WTC11 (cell line): ENCODE results near the gene EVA1A. TPM values are rescaled to one million over a fixed set of nuclear protein-coding genes. Genes with fewer than 3 reads are reported as not detected.
"Not testable (repeated sequence)": the region's sequence is repeated elsewhere in the genome, so short reads cannot be mapped to it uniquely, and the experiment has no call there.

Source experiments
- ATAC-seq: fragments of 200-7000 bp; cut with Tn5 transposase; 2 replicates; pipeline ENCODE4 v1.10.0; 2021; ENCODE audit warnings: mild to moderate bottlenecking, moderate library complexity
- CTCF ChIA-PET: fragments of 300-600 bp; sonication (Branson Sonifier 250); formaldehyde crosslinking; loops from one replicate; lab custom pipeline; 2021; ENCODE audit warnings: antibody characterized with exemption; lab: Charles Lee
- POLR2A ChIA-PET: fragments of 350-600 bp; sonication (Branson Sonifier 250); formaldehyde crosslinking; loops from one replicate; lab custom pipeline; 2021; ENCODE audit warnings: antibody characterized with exemption; lab: Charles Lee
- DNase-seq: peaks from one replicate; pipeline ENCODE4 v3.0.0; 2021; ENCODE audit warnings: low spot score
- H3K27ac Mint-ChIP-seq: 2 replicates; pipeline ENCODE4 v1.8.0; 2021; ENCODE audit warnings: mixed read lengths
- H3K27me3 Mint-ChIP-seq: 2 replicates; pipeline ENCODE4 v1.8.0; 2021; ENCODE audit warnings: low read depth, mild to moderate bottlenecking, moderate library complexity, mixed read lengths
- H3K36me3 Mint-ChIP-seq: 2 replicates; pipeline ENCODE4 v1.8.0; 2021; ENCODE audit warnings: mixed read lengths
- H3K4me1 Mint-ChIP-seq: 2 replicates; pipeline ENCODE4 v1.8.0; 2022; ENCODE audit warnings: mixed read lengths
- H3K4me3 Mint-ChIP-seq: 2 replicates; pipeline ENCODE4 v1.8.0; 2021; ENCODE audit warnings: mild to moderate bottlenecking, moderate library complexity, mixed read lengths
- H3K9me3 Mint-ChIP-seq: 2 replicates; pipeline ENCODE4 v1.8.0; 2021; ENCODE audit warnings: mixed read lengths
- AFF4 ChIP-seq: sonication (generic); formaldehyde crosslinking; IDR thresholded peaks from 2 replicates; pipeline ENCODE4 v1.8.1; 2023; ENCODE audit warnings: mild to moderate bottlenecking, missing genetic modification reagents, borderline replicate concordance
- ATF3 ChIP-seq: sonication (generic); formaldehyde crosslinking; conservative IDR thresholded peaks from 2 replicates; pipeline ENCODE4 v1.8.1; 2022; ENCODE audit warnings: mild to moderate bottlenecking, missing genetic modification reagents
- ATF6 ChIP-seq: sonication (generic); formaldehyde crosslinking; IDR thresholded peaks from 2 replicates; pipeline ENCODE4 v1.8.1; 2023; ENCODE audit warnings: mild to moderate bottlenecking, missing genetic modification reagents
- CREB1 ChIP-seq: sonication (generic); formaldehyde crosslinking; IDR thresholded peaks from 2 replicates; pipeline ENCODE4 v1.8.0; 2023; ENCODE audit warnings: mild to moderate bottlenecking, missing genetic modification reagents
- CTCF ChIP-seq: fragments of 200-600 bp; IDR thresholded peaks from 2 replicates; pipeline ENCODE4 v1.8.0; 2022; ENCODE audit warnings: antibody characterized with exemption
- FOXJ3 ChIP-seq: sonication (generic); formaldehyde crosslinking; IDR thresholded peaks from 2 replicates; pipeline ENCODE4 v1.9.0; 2021; ENCODE audit warnings: missing genetic modification reagents, mild to moderate bottlenecking, borderline replicate concordance
- FOXP4 ChIP-seq: sonication (generic); formaldehyde crosslinking; IDR thresholded peaks from 2 replicates; pipeline ENCODE4 v1.8.0; 2022; ENCODE audit warnings: mild to moderate bottlenecking, missing genetic modification reagents
- JUN ChIP-seq: sonication (generic); formaldehyde crosslinking; IDR thresholded peaks from 2 replicates; pipeline ENCODE4 v1.8.0; 2023; ENCODE audit warnings: mild to moderate bottlenecking, missing genetic modification reagents
- NFATC4 ChIP-seq: fragments of 250-450 bp; sonication (Bioruptor Pico); IDR thresholded peaks from 2 replicates; pipeline ENCODE4 v1.9.0; 2021; ENCODE audit warnings: mild to moderate bottlenecking
- RELA ChIP-seq: sonication (generic); formaldehyde crosslinking; IDR thresholded peaks from 2 replicates; pipeline ENCODE4 v1.8.1; 2022; ENCODE audit warnings: missing genetic modification reagents, mild to moderate bottlenecking, borderline replicate concordance
- TCF7 ChIP-seq: sonication (generic); formaldehyde crosslinking; IDR thresholded peaks from 2 replicates; pipeline ENCODE4 v1.8.0; 2022; ENCODE audit warnings: mild to moderate bottlenecking, low read depth, missing genetic modification reagents, moderate library complexity
- TEAD1 ChIP-seq: sonication (generic); formaldehyde crosslinking; IDR thresholded peaks from 2 replicates; pipeline ENCODE4 v1.8.0; 2022; ENCODE audit warnings: mild to moderate bottlenecking, missing genetic modification reagents
- USF2 ChIP-seq: sonication (generic); formaldehyde crosslinking; IDR thresholded peaks from 2 replicates; pipeline ENCODE4 v1.8.1; 2023; ENCODE audit warnings: mild to moderate bottlenecking, missing genetic modification reagents, moderate library complexity
- ZBTB21 ChIP-seq: sonication (generic); formaldehyde crosslinking; IDR thresholded peaks from 2 replicates; pipeline ENCODE4 v1.8.1; 2023; ENCODE audit warnings: mild to moderate bottlenecking, missing genetic modification reagents, borderline replicate concordance
- ZBTB43 ChIP-seq: sonication (generic); formaldehyde crosslinking; IDR thresholded peaks from 2 replicates; pipeline ENCODE4 v1.8.1; 2023; ENCODE audit warnings: mild to moderate bottlenecking, missing genetic modification reagents
- ZNF396 ChIP-seq: fragments of 250-450 bp; sonication (Bioruptor Pico); IDR thresholded peaks from 2 replicates; pipeline ENCODE4 v1.8.0; 2021; ENCODE audit warnings: mild to moderate bottlenecking, moderate library complexity, borderline replicate concordance
- total RNA-seq: library from RNA; stranded (reverse); gene quantifications from 3 replicates; pipeline ENCODE4 v1.2.3, GENCODE V29; 2021

Gene EVA1A
- total RNA-seq, 1 experiment from 2014 or later, result 4.1 TPM

- Mint-ChIP-seq H3K4me3 (no peak overlapping the region), H3K36me3 (peaks cover 4% of the 10 kb centered on the region), H3K9me3 (peaks cover 13% of the 10 kb centered on the region), H3K27ac (no peak overlapping the region), H3K27me3 (peaks cover 4% of the 10 kb centered on the region; the same call in 1 of the 2 replicates), H3K4me1 (no peaks in the 10 kb centered on the region)
- ATAC-seq (no peak), DNase-seq (no peak)
- ChIA-PET CTCF (interaction anchor here (1.7 kb wide), 1 partner anchor 119 kb away, joined by 4 read pairs; no protein-coding TSS in a partner anchor), POLR2A (no interaction called here)
- TF ChIP-seq RELA (CRISPR knock-in tag) (no peak), JUN (CRISPR knock-in tag) (no peak), FOXJ3 (CRISPR knock-in tag) (no peak), ATF3 (no peak), ZBTB43 (no peak), TEAD1 (CRISPR knock-in tag) (no peak), NFATC4 (CRISPR knock-in tag) (no peak)
Observed at GRCh38 chr2:75489721-75490120, 71.0 kb downstream of the EVA1A start.

- CTCF ChIA-PET, result no interaction called here
- Mint-ChIP-seq H3K4me1 (no peaks in the 10 kb centered on the region), H3K27ac (no peak overlapping the region), H3K36me3 (peaks cover 4% of the 10 kb centered on the region), H3K4me3 (no peak overlapping the region), H3K27me3 (peaks cover 4% of the 10 kb centered on the region; the same call in 1 of the 2 replicates), H3K9me3 (peaks cover 13% of the 10 kb centered on the region)
- ATAC-seq, result no peak
- DNase-seq, result no peak
- TF ChIP-seq CTCF, result no peak
- POLR2A ChIA-PET, result no interaction called here
Observed at GRCh38 chr2:75488157-75488556, 72.6 kb downstream of the EVA1A start.

GRCh38 chr2:75486735-75487134, 74.0 kb downstream of the EVA1A start:
- H3K27me3 Mint-ChIP-seq, H3K4me1 Mint-ChIP-seq, DNase-seq, H3K4me3 Mint-ChIP-seq, H3K36me3 Mint-ChIP-seq, CTCF ChIA-PET, H3K27ac Mint-ChIP-seq, POLR2A ChIA-PET, ATAC-seq: not testable (repeated sequence)
- peaks cover 13% of the 10 kb centered on the region for H3K9me3 Mint-ChIP-seq

GRCh38 chr2:75484840-75485239, 75.9 kb downstream of the EVA1A start:
- Mint-ChIP-seq H3K36me3 (peaks cover 4% of the 10 kb centered on the region), H3K9me3 (peaks cover 13% of the 10 kb centered on the region), H3K27me3 (peaks cover 4% of the 10 kb centered on the region; the same call in 1 of the 2 replicates), H3K4me3 (no peak overlapping the region), H3K27ac (no peak overlapping the region), H3K4me1 (no peaks in the 10 kb centered on the region)
- ChIA-PET POLR2A (no interaction called here), CTCF (no interaction called here)
- DNase-seq (no peak), ATAC-seq (no peak)
- TF ChIP-seq TCF7 (CRISPR knock-in tag), result no peak
- TF ChIP-seq CREB1, result no peak
- no peak for TF ChIP-seq USF2 (CRISPR knock-in tag)
- no peak for TF ChIP-seq NFATC4 (CRISPR knock-in tag)
- no peak for TF ChIP-seq ATF3
- no peak for TF ChIP-seq AFF4 (CRISPR knock-in tag)
- no peak for TF ChIP-seq ZBTB21 (CRISPR knock-in tag)
- TF ChIP-seq FOXP4 (CRISPR knock-in tag), result no peak
- no peak for TF ChIP-seq ZNF396
- TF ChIP-seq ATF6 (CRISPR knock-in tag), result no peak
